ENCODE data around the gene SLC9A7.

- TF ChIP-seq RXRA (IDR thresholded peaks at IDR 0.05) = no peak
- TF ChIP-seq CTCF (IDR thresholded peaks at IDR 0.05; ENCODE audit: low read depth, low read length, missing input control) = no peak
- TF ChIP-seq FOXA1 (IDR thresholded peaks at IDR 0.05) = no peak
- TF ChIP-seq RAD21 (IDR thresholded peaks at IDR 0.05) = no peak
- TF ChIP-seq SP1 (IDR thresholded peaks at IDR 0.05) = no peak
- TF ChIP-seq REST (IDR thresholded peaks at IDR 0.05) = no peak
- no peak for TF ChIP-seq HNF4G (IDR thresholded peaks at IDR 0.05)
- no peak for TF ChIP-seq TAF1 (conservative IDR thresholded peaks at IDR 0.05)
- TF ChIP-seq ZBTB33 (IDR thresholded peaks at IDR 0.05) = no peak
- TF ChIP-seq, protein P1, sequence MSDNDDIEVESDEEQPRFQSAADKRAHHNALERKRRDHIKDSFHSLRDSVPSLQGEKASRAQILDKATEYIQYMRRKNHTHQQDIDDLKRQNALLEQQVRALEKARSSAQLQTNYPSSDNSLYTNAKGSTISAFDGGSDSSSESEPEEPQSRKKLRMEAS (IDR thresholded peaks at IDR 0.05) = no peak
- TF ChIP-seq JUND (IDR thresholded peaks at IDR 0.05) = no peak
- TF ChIP-seq EGR1 (IDR thresholded peaks at IDR 0.05; ENCODE audit: low read depth in 2 of 2) = no peak
- no peak for TF ChIP-seq NR2F2 (IDR thresholded peaks at IDR 0.05)
- TF ChIP-seq YY1 (IDR thresholded peaks at IDR 0.05) = no peak
These were observed 63.4 kb downstream of the SLC9A7 start for GRCh38 chrX:46695491-46695890.
